ENCODE data around the gene CLEC12A.
"Not testable (repeated sequence)": the region's sequence is repeated elsewhere in the genome, so short reads cannot be mapped to it uniquely, and the experiment has no call there.

- TF ChIP-seq CTCF, POLR2A, EP300 (IDR thresholded peaks at IDR 0.05): not testable (repeated sequence)
Measured at GRCh38 chr12:10026666-10027065, 55.5 kb downstream of the CLEC12A start.
